WTC11 (cell line): ENCODE data around the gene TAAR2. TPM values are rescaled to one million over a fixed set of nuclear protein-coding genes. Genes with fewer than 3 reads are reported as not detected.

Experiments used
- ATAC-seq: fragments of 200-7000 bp; cut with Tn5 transposase; 2 replicates; pipeline ENCODE4 v1.10.0; 2021; ENCODE audit warnings: mild to moderate bottlenecking, moderate library complexity
- CTCF ChIA-PET: fragments of 300-600 bp; sonication (Branson Sonifier 250); formaldehyde crosslinking; loops from one replicate; lab custom pipeline; 2021; ENCODE audit warnings: antibody characterized with exemption; lab: Charles Lee
- POLR2A ChIA-PET: fragments of 350-600 bp; sonication (Branson Sonifier 250); formaldehyde crosslinking; loops from one replicate; lab custom pipeline; 2021; ENCODE audit warnings: antibody characterized with exemption; lab: Charles Lee
- DNase-seq: peaks from one replicate; pipeline ENCODE4 v3.0.0; 2021; ENCODE audit warnings: low spot score
- H3K27ac Mint-ChIP-seq: 2 replicates; pipeline ENCODE4 v1.8.0; 2021; ENCODE audit warnings: mixed read lengths
- H3K27me3 Mint-ChIP-seq: 2 replicates; pipeline ENCODE4 v1.8.0; 2021; ENCODE audit warnings: low read depth, mild to moderate bottlenecking, moderate library complexity, mixed read lengths
- H3K36me3 Mint-ChIP-seq: 2 replicates; pipeline ENCODE4 v1.8.0; 2021; ENCODE audit warnings: mixed read lengths
- H3K4me1 Mint-ChIP-seq: 2 replicates; pipeline ENCODE4 v1.8.0; 2022; ENCODE audit warnings: mixed read lengths
- H3K4me3 Mint-ChIP-seq: 2 replicates; pipeline ENCODE4 v1.8.0; 2021; ENCODE audit warnings: mild to moderate bottlenecking, moderate library complexity, mixed read lengths
- H3K9me3 Mint-ChIP-seq: 2 replicates; pipeline ENCODE4 v1.8.0; 2021; ENCODE audit warnings: mixed read lengths
- CREM ChIP-seq: sonication (generic); formaldehyde crosslinking; IDR thresholded peaks from 2 replicates; pipeline ENCODE4 v1.8.1; 2022; ENCODE audit warnings: mild to moderate bottlenecking, missing genetic modification reagents, moderate library complexity
- EMX1 ChIP-seq: fragments of 250-450 bp; sonication (Bioruptor Pico); IDR thresholded peaks from 2 replicates; pipeline ENCODE4 v1.8.0; 2021; ENCODE audit warnings: mild to moderate bottlenecking
- FOXP1 ChIP-seq: sonication (generic); formaldehyde crosslinking; IDR thresholded peaks from 2 replicates; pipeline ENCODE4 v1.8.0; 2022; ENCODE audit warnings: missing genetic modification reagents, mild to moderate bottlenecking, moderate library complexity, borderline replicate concordance
- FOXP4 ChIP-seq: sonication (generic); formaldehyde crosslinking; IDR thresholded peaks from 2 replicates; pipeline ENCODE4 v1.8.0; 2022; ENCODE audit warnings: mild to moderate bottlenecking, missing genetic modification reagents
- HMGXB4 ChIP-seq: sonication (generic); formaldehyde crosslinking; IDR thresholded peaks from 2 replicates; pipeline ENCODE4 v1.8.1; 2023; ENCODE audit warnings: mild to moderate bottlenecking, moderate library complexity, missing genetic modification reagents
- IRF2 ChIP-seq: sonication (generic); formaldehyde crosslinking; IDR thresholded peaks from 2 replicates; pipeline ENCODE4 v1.8.0; 2022; ENCODE audit warnings: low read depth, missing genetic modification reagents, borderline replicate concordance
- JUN ChIP-seq: sonication (generic); formaldehyde crosslinking; IDR thresholded peaks from 2 replicates; pipeline ENCODE4 v1.8.0; 2023; ENCODE audit warnings: mild to moderate bottlenecking, missing genetic modification reagents
- RELA ChIP-seq: sonication (generic); formaldehyde crosslinking; IDR thresholded peaks from 2 replicates; pipeline ENCODE4 v1.8.1; 2022; ENCODE audit warnings: missing genetic modification reagents, mild to moderate bottlenecking, borderline replicate concordance
- RORB ChIP-seq: fragments of 250-450 bp; sonication (Bioruptor Pico); IDR thresholded peaks from 2 replicates; pipeline ENCODE4 v1.9.0; 2021; ENCODE audit warnings: mild to moderate bottlenecking
- SP1 ChIP-seq: sonication (generic); formaldehyde crosslinking; conservative IDR thresholded peaks from 2 replicates; pipeline ENCODE4 v1.8.1; 2022; ENCODE audit warnings: missing genetic modification reagents
- TCF7 ChIP-seq: sonication (generic); formaldehyde crosslinking; IDR thresholded peaks from 2 replicates; pipeline ENCODE4 v1.8.0; 2022; ENCODE audit warnings: mild to moderate bottlenecking, low read depth, missing genetic modification reagents, moderate library complexity
- TEAD1 ChIP-seq: sonication (generic); formaldehyde crosslinking; IDR thresholded peaks from 2 replicates; pipeline ENCODE4 v1.8.0; 2022; ENCODE audit warnings: mild to moderate bottlenecking, missing genetic modification reagents
- USF1 ChIP-seq: sonication (generic); formaldehyde crosslinking; IDR thresholded peaks from 2 replicates; pipeline ENCODE4 v1.8.0; 2022; ENCODE audit warnings: mild to moderate bottlenecking, missing genetic modification reagents
- ZBTB43 ChIP-seq: sonication (generic); formaldehyde crosslinking; IDR thresholded peaks from 2 replicates; pipeline ENCODE4 v1.8.1; 2023; ENCODE audit warnings: mild to moderate bottlenecking, missing genetic modification reagents
- ZMAT4 ChIP-seq: fragments of 250-450 bp; sonication (Bioruptor Pico); IDR thresholded peaks from 2 replicates; pipeline ENCODE4 v1.9.0; 2021; ENCODE audit warnings: mild to moderate bottlenecking
- ZNF138 ChIP-seq: sonication (generic); formaldehyde crosslinking; conservative IDR thresholded peaks from 2 replicates; pipeline ENCODE4 v1.8.1; 2022; ENCODE audit warnings: mild to moderate bottlenecking, moderate library complexity, missing genetic modification reagents
- ZNF396 ChIP-seq: fragments of 250-450 bp; sonication (Bioruptor Pico); IDR thresholded peaks from 2 replicates; pipeline ENCODE4 v1.8.0; 2021; ENCODE audit warnings: mild to moderate bottlenecking, moderate library complexity, borderline replicate concordance
- ZNF512 ChIP-seq: sonication (generic); formaldehyde crosslinking; IDR thresholded peaks from 2 replicates; pipeline ENCODE4 v1.8.1; 2022; ENCODE audit warnings: missing genetic modification reagents, borderline replicate concordance
- ZNF671 ChIP-seq: fragments of 250-450 bp; sonication (Bioruptor Pico); IDR thresholded peaks from 2 replicates; pipeline ENCODE4 v1.8.0; 2021; ENCODE audit warnings: mild to moderate bottlenecking
- total RNA-seq: library from RNA; stranded (reverse); gene quantifications from 3 replicates; pipeline ENCODE4 v1.2.3, GENCODE V29; 2021
- TF ChIP-seq, protein P1 (sequence below): sonication (generic); formaldehyde crosslinking; IDR thresholded peaks from 2 replicates; pipeline ENCODE4 v1.8.0; 2023; ENCODE audit warnings: missing genetic modification reagents
- TF ChIP-seq, protein P2 (sequence below): sonication (generic); formaldehyde crosslinking; IDR thresholded peaks from 2 replicates; pipeline ENCODE4 v1.8.0; 2023; ENCODE audit warnings: missing genetic modification reagents, mild to moderate bottlenecking, borderline replicate concordance

Gene TAAR2
- total RNA-seq, 1 experiment from 2014 or later = not detected

DNA sequence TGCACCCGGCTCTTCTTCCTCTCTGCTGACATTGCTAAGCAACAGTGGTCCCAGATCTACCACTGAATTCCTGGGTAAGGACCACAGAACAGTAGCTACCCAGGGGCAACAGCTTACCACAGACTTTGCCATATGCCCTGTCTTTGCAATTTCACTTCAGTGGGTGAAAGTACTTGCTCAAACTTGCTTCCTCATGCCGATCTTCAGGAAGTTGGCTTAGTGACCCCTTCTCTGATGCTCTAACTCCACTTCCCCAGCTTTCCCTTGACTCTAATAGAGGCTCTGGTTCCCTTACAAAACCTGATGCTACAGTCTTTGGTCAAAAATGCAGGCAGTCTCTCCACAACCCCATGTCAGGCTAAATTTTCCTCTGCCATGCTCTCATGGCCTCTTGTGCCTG, 31.2 kb downstream of the TAAR2 start (continued):
- TF ChIP-seq EMX1 (CRISPR knock-in tag) (no peak), RORB (CRISPR knock-in tag) (no peak), CREM (no peak), FOXP4 (CRISPR knock-in tag) (no peak)

GRCh38 chr6:132590362-132590761, 33.7 kb downstream of the TAAR2 start:
- Mint-ChIP-seq H3K4me3 (no peak overlapping the region), H3K36me3 (no peaks in the 10 kb centered on the region), H3K27me3 (no peaks in the 10 kb centered on the region; the same call in 1 of the 2 replicates), H3K27ac (no peak overlapping the region), H3K9me3 (0 out of 2 replicates have a peak, but pooled peaks cover 6% of the 10 kb centered on the region), H3K4me1 (no peaks in the 10 kb centered on the region)
- no peak for ATAC-seq
- ChIA-PET POLR2A (interaction anchor here (0.7 kb wide), 1 partner anchor 423 kb away, joined by 8 read pairs; no protein-coding TSS in a partner anchor), CTCF (interaction anchor here (0.7 to 1.8 kb wide), 2 partner anchors 8 to 44 kb away, joined by 3 to 5 read pairs; no protein-coding TSS in a partner anchor)
- no peak for DNase-seq
- TF ChIP-seq FOXP4 (CRISPR knock-in tag) (no peak), ZNF671 (CRISPR knock-in tag) (no peak), JUN (no peak), FOXP1 (CRISPR knock-in tag) (no peak), ZBTB43 (no peak), TCF7 (CRISPR knock-in tag) (no peak), ZMAT4 (CRISPR knock-in tag) (no peak), RELA (CRISPR knock-in tag) (no peak), USF1 (CRISPR knock-in tag) (no peak), TEAD1 (CRISPR knock-in tag) (no peak), ZNF512 (CRISPR knock-in tag) (no peak), RORB (CRISPR knock-in tag) (no peak), SP1 (no peak), HMGXB4 (CRISPR knock-in tag) (no peak), ZNF396 (CRISPR knock-in tag) (no peak), ZNF138 (CRISPR knock-in tag) (no peak), IRF2 (CRISPR knock-in tag) (no peak)
- TF ChIP-seq, protein P1, sequence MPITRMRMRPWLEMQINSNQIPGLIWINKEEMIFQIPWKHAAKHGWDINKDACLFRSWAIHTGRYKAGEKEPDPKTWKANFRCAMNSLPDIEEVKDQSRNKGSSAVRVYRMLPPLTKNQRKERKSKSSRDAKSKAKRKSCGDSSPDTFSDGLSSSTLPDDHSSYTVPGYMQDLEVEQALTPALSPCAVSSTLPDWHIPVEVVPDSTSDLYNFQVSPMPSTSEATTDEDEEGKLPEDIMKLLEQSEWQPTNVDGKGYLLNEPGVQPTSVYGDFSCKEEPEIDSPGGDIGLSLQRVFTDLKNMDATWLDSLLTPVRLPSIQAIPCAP = no peak
- TF ChIP-seq, protein P2, sequence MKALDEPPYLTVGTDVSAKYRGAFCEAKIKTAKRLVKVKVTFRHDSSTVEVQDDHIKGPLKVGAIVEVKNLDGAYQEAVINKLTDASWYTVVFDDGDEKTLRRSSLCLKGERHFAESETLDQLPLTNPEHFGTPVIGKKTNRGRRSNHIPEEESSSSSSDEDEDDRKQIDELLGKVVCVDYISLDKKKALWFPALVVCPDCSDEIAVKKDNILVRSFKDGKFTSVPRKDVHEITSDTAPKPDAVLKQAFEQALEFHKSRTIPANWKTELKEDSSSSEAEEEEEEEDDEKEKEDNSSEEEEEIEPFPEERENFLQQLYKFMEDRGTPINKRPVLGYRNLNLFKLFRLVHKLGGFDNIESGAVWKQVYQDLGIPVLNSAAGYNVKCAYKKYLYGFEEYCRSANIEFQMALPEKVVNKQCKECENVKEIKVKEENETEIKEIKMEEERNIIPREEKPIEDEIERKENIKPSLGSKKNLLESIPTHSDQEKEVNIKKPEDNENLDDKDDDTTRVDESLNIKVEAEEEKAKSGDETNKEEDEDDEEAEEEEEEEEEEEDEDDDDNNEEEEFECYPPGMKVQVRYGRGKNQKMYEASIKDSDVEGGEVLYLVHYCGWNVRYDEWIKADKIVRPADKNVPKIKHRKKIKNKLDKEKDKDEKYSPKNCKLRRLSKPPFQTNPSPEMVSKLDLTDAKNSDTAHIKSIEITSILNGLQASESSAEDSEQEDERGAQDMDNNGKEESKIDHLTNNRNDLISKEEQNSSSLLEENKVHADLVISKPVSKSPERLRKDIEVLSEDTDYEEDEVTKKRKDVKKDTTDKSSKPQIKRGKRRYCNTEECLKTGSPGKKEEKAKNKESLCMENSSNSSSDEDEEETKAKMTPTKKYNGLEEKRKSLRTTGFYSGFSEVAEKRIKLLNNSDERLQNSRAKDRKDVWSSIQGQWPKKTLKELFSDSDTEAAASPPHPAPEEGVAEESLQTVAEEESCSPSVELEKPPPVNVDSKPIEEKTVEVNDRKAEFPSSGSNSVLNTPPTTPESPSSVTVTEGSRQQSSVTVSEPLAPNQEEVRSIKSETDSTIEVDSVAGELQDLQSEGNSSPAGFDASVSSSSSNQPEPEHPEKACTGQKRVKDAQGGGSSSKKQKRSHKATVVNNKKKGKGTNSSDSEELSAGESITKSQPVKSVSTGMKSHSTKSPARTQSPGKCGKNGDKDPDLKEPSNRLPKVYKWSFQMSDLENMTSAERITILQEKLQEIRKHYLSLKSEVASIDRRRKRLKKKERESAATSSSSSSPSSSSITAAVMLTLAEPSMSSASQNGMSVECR = no peak
